GM21528 (cell line): ENCODE results near the gene VTI1A.

Experiments used
- ATAC-seq: cut with Tn5 transposase; IDR thresholded peaks from one replicate; pipeline ENCODE4 v1.9.1; 2021; ENCODE audit warnings: mild to moderate bottlenecking, moderate library complexity; ENCODE audit not compliant: unreplicated experiment, low FRiP score

The VTI1A gene

GRCh38 chr10:112628951-112629609 is 182.1 kb downstream of the VTI1A start:
- no peak for ATAC-seq

GRCh38 chr10:112631501-112632400 is 184.7 kb downstream of the VTI1A start:
- no peak for ATAC-seq

GRCh38 chr10:112634096-112634830 is 187.2 kb downstream of the VTI1A start:
- no peak for ATAC-seq

- no peak for ATAC-seq
Measured at GRCh38 chr10:112637901-112638300, 190.9 kb downstream of the VTI1A start.

GRCh38 chr10:112639298-112639697 is 192.3 kb downstream of the VTI1A start:
- ATAC-seq = no peak

GRCh38 chr10:112640638-112641037 is 193.6 kb downstream of the VTI1A start:
- ATAC-seq = no peak

GRCh38 chr10:112643600-112644264 is 196.7 kb downstream of the VTI1A start:
- no peak for ATAC-seq

GRCh38 chr10:112644265-112644645 is 197.2 kb downstream of the VTI1A start:
- ATAC-seq = no peak

GRCh38 chr10:112649006-112649821 is 202.2 kb downstream of the VTI1A start:
- ATAC-seq = no peak

- ATAC-seq = no peak
Measured at GRCh38 chr10:112649822-112650152, 202.8 kb downstream of the VTI1A start.

- no peak for ATAC-seq
Measured at GRCh38 chr10:112650588-112651030, 203.6 kb downstream of the VTI1A start.

- no peak for ATAC-seq
Measured at GRCh38 chr10:112653215-112653614, 206.2 kb downstream of the VTI1A start.

- no peak for ATAC-seq
Measured at GRCh38 chr10:112653851-112654250, 206.8 kb downstream of the VTI1A start.

GRCh38 chr10:112654794-112655193 is 207.8 kb downstream of the VTI1A start:
- ATAC-seq = no peak

GRCh38 chr10:112655722-112656121 is 208.7 kb downstream of the VTI1A start:
- no peak for ATAC-seq

- ATAC-seq = no peak
Measured at GRCh38 chr10:112658465-112658864, 211.4 kb downstream of the VTI1A start.

GRCh38 chr10:112658900-112659638 is 212.1 kb downstream of the VTI1A start:
- ATAC-seq = no peak

GRCh38 chr10:112663234-112664125 is 216.5 kb downstream of the VTI1A start:
- ATAC-seq = no peak
